RKO (cell line): ENCODE measurements around the gene ATRN.
"Not testable (repeated sequence)": the region's sequence is repeated elsewhere in the genome, so short reads cannot be mapped to it uniquely, and the experiment has no call there.

Experiments
- DNase-seq: peaks from one replicate; pipeline ENCODE4 v3.0.0-alpha.2; 2016; ENCODE audit warnings: low spot score

Gene ATRN

GRCh38 chr20:3515379-3516170 lies 44.8 kb downstream of the ATRN start:
- no peak for DNase-seq

- DNase-seq, result no peak
These were observed 51.3 kb downstream of the ATRN start for GRCh38 chr20:3521852-3522740.

- not testable (repeated sequence) for DNase-seq
These were observed 53.9 kb downstream of the ATRN start for GRCh38 chr20:3524696-3525095.

- DNase-seq, result no peak
These were observed 61.3 kb downstream of the ATRN start for GRCh38 chr20:3532089-3532615.

GRCh38 chr20:3537733-3538132 lies 66.9 kb downstream of the ATRN start:
- DNase-seq, result not testable (repeated sequence)

GRCh38 chr20:3539311-3540107 lies 68.7 kb downstream of the ATRN start:
- no peak for DNase-seq

- no peak for DNase-seq
These were observed 71.3 kb downstream of the ATRN start for GRCh38 chr20:3541887-3542721.

- DNase-seq, result no peak
These were observed 73.2 kb downstream of the ATRN start for GRCh38 chr20:3543901-3544507.

GRCh38 chr20:3545401-3545925 lies 74.6 kb downstream of the ATRN start:
- DNase-seq, result no peak

GRCh38 chr20:3547906-3548305 lies 77.1 kb downstream of the ATRN start:
- no peak for DNase-seq

- no peak for DNase-seq
These were observed 80.0 kb downstream of the ATRN start for GRCh38 chr20:3550837-3551236.

- DNase-seq, result no peak
These were observed 81.0 kb downstream of the ATRN start for GRCh38 chr20:3551681-3552434.

- no peak for DNase-seq
These were observed 82.8 kb downstream of the ATRN start for GRCh38 chr20:3553663-3554062.

- DNase-seq, result no peak
These were observed 86.5 kb downstream of the ATRN start for GRCh38 chr20:3557237-3557785.

GRCh38 chr20:3559231-3559630 lies 88.4 kb downstream of the ATRN start:
- no peak for DNase-seq

- no peak for DNase-seq
These were observed 88.8 kb downstream of the ATRN start for GRCh38 chr20:3559637-3560036.

GRCh38 chr20:3560162-3560561 lies 89.3 kb downstream of the ATRN start:
- DNase-seq, result no peak

- no peak for DNase-seq
These were observed 89.8 kb downstream of the ATRN start for GRCh38 chr20:3560578-3560977.

- DNase-seq, result no peak
These were observed 92.3 kb downstream of the ATRN start for GRCh38 chr20:3563133-3563532.
